Gastroesophageal sphincter (tissue), 4 donors: ENCODE measurements around the gene ATP8A1. TPM values are rescaled to one million over a fixed set of nuclear protein-coding genes. Genes with fewer than 3 reads are reported as not detected.

Experiments
- ATAC-seq: fragments of 150-250 bp; one replicate; pipeline ENCODE4 v1.9.1; 2016; ENCODE audit warnings: mild to moderate bottlenecking, moderate library complexity
- H3K27ac ChIP-seq, 4 donors: fragments of 200-600 bp; sonication (generic) in 3 of 4; 1 replicate in 3 of 4; 2 replicates in 1 of 4; pipeline ENCODE4 v1.5.1; 2016 to 2019
- H3K27me3 ChIP-seq: fragments of 200-600 bp; sonication (generic); one replicate; pipeline ENCODE4 v1.5.1; 2019
- H3K36me3 ChIP-seq, 2 donors: fragments of 200-600 bp; sonication (generic); one replicate each; pipeline ENCODE4 v1.5.1; 2019; ENCODE audit warnings: control low read depth in 1 of 2
- H3K4me1 ChIP-seq, 3 donors: fragments of 200-600 bp; sonication (generic); 1 replicate in 2 of 3; 2 replicates in 1 of 3; pipeline ENCODE4 v1.5.1; 2016 to 2019; ENCODE audit warnings: control low read depth in 2 of 3
- H3K4me3 ChIP-seq, 2 donors: fragments of 200-600 bp; sonication (generic); one replicate each; pipeline ENCODE4 v1.5.1; 2019; ENCODE audit warnings: mild to moderate bottlenecking in 1 of 2, moderate library complexity in 1 of 2
- H3K9me3 ChIP-seq, 3 donors: fragments of 200-600 bp; sonication (generic); one replicate each; pipeline ENCODE4 v1.5.1; 2017 to 2019; ENCODE audit warnings: control low read depth in 2 of 3
- EP300 ChIP-seq: sonication (generic); formaldehyde crosslinking; IDR thresholded peaks from one replicate; pipeline ENCODE4 v1.6.1; 2017; ENCODE audit warnings: antibody characterized with exemption, mild to moderate bottlenecking
- POLR2A ChIP-seq, 2 donors: fragments of 450-650 bp; IDR thresholded peaks; one replicate each; pipeline ENCODE4 v1.6.1; 2017; ENCODE audit warnings: antibody characterized with exemption in 2 of 2, mild to moderate bottlenecking in 2 of 2, moderate library complexity in 1 of 2
- POLR2AphosphoS5 ChIP-seq: sonication (generic); formaldehyde crosslinking; IDR thresholded peaks from one replicate; pipeline ENCODE4 v1.6.1; 2017; ENCODE audit warnings: antibody characterized with exemption
- WGBS, 2 donors: methylation state at CpG; one replicate each; pipeline ENCODE4 v1.1.5; 2018; ENCODE audit warnings: low coverage in 1 of 2; 5-methylcytosine and 5-hydroxymethylcytosine counted together
- total RNA-seq, 4 donors: library from RNA; depleted of rRNA; stranded (reverse); fragments of >200 nt; gene quantifications; one replicate each; pipeline ENCODE4 v1.1.0, GENCODE V29; 2016
- TF ChIP-seq, protein P1 (sequence below), 4 experiments: fragments of 200-600 bp in 2 of 4; fragments of 450-650 bp in 2 of 4; sonication (generic) in 1 of 4; IDR thresholded peaks; one replicate each; pipeline ENCODE4 v1.5.1; 2017 to 2019; ENCODE audit warnings: antibody characterized with exemption in 4 of 4, mild to moderate bottlenecking in 2 of 4, moderate library complexity in 2 of 4

ATP8A1 gene
- total RNA-seq, 4 donors from 2014 or later, result 5.6 to 21.9 (median 8.9) TPM

DNA sequence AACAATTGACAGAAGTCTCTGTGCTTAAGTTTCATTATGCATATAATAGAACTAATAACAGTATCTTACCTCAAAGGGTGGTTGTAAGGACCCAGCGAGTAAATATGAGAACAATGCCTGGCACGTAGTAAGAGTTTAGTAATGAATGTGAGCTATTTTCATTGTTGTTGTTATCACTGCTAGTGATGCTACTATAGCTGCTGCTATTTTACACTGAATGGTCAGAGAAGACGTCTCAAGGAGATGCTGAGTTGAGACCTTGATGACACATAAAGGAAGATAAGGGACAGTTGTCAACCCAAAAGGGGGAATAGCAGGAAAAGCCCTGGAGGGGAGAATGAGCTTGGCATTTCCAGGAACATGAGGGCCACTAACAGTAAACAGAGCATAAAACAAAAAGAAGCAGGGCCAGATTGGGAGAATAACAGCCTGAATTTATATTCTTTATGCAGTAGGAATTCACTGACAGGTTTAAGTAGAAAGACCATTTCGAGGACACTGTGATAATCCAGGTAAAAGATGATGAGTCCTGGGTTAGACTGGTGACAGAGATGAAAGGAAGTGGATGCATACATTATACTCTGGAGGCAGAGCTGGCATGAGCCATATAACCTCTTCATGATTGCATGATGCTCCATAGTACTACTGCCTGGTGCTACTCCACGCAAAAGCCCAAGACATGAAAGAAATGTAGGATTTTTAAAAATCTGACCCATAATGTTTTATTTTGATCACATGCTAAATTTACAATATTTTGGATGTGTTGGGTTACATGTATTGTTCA is 23.1 kb downstream of the ATP8A1 start:
- WGBS, 2 donors, result 73 to 82% methylated on average over 5 of the region's 5 CpGs
- TF ChIP-seq POLR2A (IDR thresholded peaks at IDR 0.05) (no peak), EP300 (no peak), POLR2AphosphoS5 (no peak)
- TF ChIP-seq, protein P1, sequence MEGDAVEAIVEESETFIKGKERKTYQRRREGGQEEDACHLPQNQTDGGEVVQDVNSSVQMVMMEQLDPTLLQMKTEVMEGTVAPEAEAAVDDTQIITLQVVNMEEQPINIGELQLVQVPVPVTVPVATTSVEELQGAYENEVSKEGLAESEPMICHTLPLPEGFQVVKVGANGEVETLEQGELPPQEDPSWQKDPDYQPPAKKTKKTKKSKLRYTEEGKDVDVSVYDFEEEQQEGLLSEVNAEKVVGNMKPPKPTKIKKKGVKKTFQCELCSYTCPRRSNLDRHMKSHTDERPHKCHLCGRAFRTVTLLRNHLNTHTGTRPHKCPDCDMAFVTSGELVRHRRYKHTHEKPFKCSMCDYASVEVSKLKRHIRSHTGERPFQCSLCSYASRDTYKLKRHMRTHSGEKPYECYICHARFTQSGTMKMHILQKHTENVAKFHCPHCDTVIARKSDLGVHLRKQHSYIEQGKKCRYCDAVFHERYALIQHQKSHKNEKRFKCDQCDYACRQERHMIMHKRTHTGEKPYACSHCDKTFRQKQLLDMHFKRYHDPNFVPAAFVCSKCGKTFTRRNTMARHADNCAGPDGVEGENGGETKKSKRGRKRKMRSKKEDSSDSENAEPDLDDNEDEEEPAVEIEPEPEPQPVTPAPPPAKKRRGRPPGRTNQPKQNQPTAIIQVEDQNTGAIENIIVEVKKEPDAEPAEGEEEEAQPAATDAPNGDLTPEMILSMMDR (IDR thresholded peaks at IDR 0.05), result no peak

DNA sequence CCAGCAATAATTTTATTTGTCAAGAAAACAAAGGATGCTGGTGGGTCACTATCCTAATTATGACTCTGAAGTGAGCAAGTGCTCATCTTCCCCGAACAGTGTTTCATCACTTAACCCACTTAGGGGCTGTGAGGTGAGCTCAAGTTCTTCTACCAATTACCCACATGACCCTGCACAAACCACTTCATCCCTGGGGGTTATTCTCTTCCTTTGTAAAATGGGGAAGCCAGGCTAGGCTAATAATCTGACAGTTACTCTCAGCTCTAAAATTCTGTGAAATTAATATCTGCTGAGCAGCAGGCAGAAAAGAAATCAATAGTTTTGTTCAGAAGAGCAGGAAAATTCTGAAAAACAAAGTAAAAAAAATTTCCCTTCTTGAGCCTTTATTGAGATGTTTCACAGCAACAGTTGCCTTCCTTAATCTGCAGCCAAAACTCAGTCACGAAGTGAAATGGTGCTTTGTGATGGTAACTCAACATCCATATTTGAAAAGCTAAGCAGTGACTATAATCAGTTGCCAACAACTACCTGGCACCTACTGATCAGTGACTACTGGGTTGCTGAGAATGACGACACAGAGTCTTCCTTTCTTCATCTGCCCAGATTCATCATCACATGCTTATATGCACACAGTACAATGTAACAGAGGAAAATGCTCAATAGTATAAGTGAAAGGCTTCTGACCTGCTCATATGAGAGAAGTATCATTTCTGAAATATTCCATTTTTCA is 24.1 kb downstream of the ATP8A1 start:
- H3K27me3 ChIP-seq, result no peaks in the 10 kb centered on the region
- H3K36me3 ChIP-seq, result no peaks in the 10 kb centered on the region
- no peak overlapping the region for H3K27ac ChIP-seq
- TF ChIP-seq POLR2A (IDR thresholded peaks at IDR 0.05), result no peak
- TF ChIP-seq, protein P1 (IDR thresholded peaks at IDR 0.05), result no peak
- no peak for TF ChIP-seq POLR2AphosphoS5
- H3K4me1 ChIP-seq, result peaks cover 0 to 10% (median 5%) of the 10 kb centered on the region in 3 donors
- 84 to 86% methylated on average over 3 of the region's 3 CpGs for WGBS, 2 donors
- no peak for ATAC-seq
- H3K9me3 ChIP-seq, result no peaks in the 10 kb centered on the region
- H3K4me3 ChIP-seq, result no peak overlapping the region

More for the DNA sequence above, 23.1 kb downstream of the ATP8A1 start:
- H3K27me3 ChIP-seq, result no peaks in the 10 kb centered on the region
- no peak for ATAC-seq
- no peaks in the 10 kb centered on the region for H3K36me3 ChIP-seq
- H3K27ac ChIP-seq, result no peak overlapping the region
- H3K4me3 ChIP-seq, result no peak overlapping the region
- H3K9me3 ChIP-seq, result no peaks in the 10 kb centered on the region
- no peaks in the 10 kb centered on the region for H3K4me1 ChIP-seq

DNA sequence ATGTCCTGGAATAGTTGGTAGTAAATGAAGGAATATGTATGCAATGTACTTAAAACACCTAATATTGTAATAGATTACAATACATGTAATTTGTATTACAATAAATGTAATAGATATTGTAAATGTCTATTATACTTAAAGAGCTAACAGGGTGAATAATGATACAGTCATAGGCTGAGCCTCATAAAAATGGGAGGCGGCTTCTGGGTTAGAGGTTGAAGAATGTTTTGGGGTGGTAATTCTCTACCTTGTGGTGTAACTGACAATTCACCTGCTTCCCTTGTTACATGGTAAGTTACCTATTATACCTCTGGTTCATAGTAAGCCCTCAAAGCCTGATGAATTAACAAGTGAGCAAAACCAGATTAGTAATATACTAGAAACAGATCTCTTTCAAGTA is 26.0 kb downstream of the ATP8A1 start:
- H3K4me3 ChIP-seq, result no peak overlapping the region
- H3K27ac ChIP-seq, result no peak overlapping the region
- H3K27me3 ChIP-seq, result no peaks in the 10 kb centered on the region
- TF ChIP-seq POLR2A (IDR thresholded peaks at IDR 0.05), result no peak
- no peak for TF ChIP-seq POLR2AphosphoS5
- TF ChIP-seq EP300, result no peak
- TF ChIP-seq, protein P1 (IDR thresholded peaks at IDR 0.05), result no peak
- no peak for ATAC-seq
- no peaks in the 10 kb centered on the region for H3K9me3 ChIP-seq
- no peaks in the 10 kb centered on the region for H3K36me3 ChIP-seq
- WGBS, 2 donors, result 100% methylated on average over 1 of the region's 1 CpG
- H3K4me1 ChIP-seq, result peaks cover 0 to 14% (median 6%) of the 10 kb centered on the region in 3 donors

DNA sequence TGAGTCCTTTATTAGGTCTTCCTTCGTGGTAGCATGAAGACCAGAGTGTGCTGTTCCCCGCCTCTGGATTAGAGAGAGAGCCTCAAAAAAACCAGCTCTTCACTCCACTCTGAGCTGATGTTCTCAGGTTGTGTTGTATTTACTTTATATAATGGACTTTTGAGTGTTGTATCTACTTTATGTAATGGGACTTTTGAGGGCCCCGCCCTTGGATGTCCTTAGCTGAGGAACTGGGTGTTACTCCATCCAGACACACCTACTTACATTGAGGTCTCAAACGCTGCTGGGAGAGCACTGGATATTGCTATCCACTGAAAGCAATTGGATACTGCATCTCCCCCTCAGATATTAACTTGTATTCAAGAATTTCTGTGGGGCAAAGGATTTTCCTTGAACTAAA is 28.2 kb downstream of the ATP8A1 start:
- Histone ChIP-seq H3K36me3 (peaks cover 0 to under 1% of the 10 kb centered on the region in 2 donors), H3K27ac (no peak overlapping the region), H3K4me1 (peaks cover 0 to 14% (median 6%) of the 10 kb centered on the region in 3 donors), H3K27me3 (no peaks in the 10 kb centered on the region), H3K4me3 (no peak overlapping the region), H3K9me3 (no peaks in the 10 kb centered on the region)
- no peak for TF ChIP-seq POLR2A (IDR thresholded peaks at IDR 0.05)
- no peak for TF ChIP-seq EP300
- TF ChIP-seq, protein P1 (IDR thresholded peaks at IDR 0.05), result no peak
- no peak for TF ChIP-seq POLR2AphosphoS5
- WGBS, 2 donors, result 63 to 100% methylated on average over 2 to 3 of the region's 4 CpGs
- no peak for ATAC-seq
